DOHH2 (cell line): ENCODE measurements around the gene CXCL8.

Source experiments
- EZH2phosphoT487 ChIP-seq: fragments of 200-600 bp; sonication (generic); IDR thresholded peaks from 2 replicates; pipeline ENCODE4 v1.6.1; 2017; ENCODE audit warnings: borderline replicate concordance, mild to moderate bottlenecking, antibody characterized with exemption, low read length, moderate library complexity, mixed read lengths
- TF ChIP-seq, protein P1 (sequence below): fragments of 200-600 bp; sonication (generic); IDR thresholded peaks from one replicate; pipeline ENCODE4 v1.5.1; 2014; ENCODE audit warnings: antibody characterized with exemption, mild to moderate bottlenecking, low read depth, low read length; ENCODE audit not compliant: poor library complexity, severe bottlenecking

DNA sequence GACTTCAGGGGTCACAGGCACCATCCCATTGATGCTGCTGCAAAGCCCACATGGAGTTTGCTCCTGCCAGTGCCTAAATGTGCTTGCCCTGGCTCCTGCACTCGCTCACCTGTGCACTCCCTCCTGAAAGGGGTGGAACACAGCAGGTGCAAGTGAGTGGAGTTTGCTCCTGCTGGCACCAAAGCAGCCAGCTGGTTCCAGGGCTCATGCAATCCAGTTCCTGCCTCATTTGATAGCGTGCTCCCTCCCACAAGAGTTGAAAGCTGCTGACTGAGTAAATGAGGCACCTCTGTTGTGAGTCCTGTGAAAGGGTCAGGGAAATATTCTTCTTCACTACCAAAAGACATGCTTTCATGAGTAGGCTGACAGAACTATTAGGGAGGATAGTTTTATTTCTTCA is 30.5 kb downstream of the CXCL8 start:
- TF ChIP-seq, protein P1, sequence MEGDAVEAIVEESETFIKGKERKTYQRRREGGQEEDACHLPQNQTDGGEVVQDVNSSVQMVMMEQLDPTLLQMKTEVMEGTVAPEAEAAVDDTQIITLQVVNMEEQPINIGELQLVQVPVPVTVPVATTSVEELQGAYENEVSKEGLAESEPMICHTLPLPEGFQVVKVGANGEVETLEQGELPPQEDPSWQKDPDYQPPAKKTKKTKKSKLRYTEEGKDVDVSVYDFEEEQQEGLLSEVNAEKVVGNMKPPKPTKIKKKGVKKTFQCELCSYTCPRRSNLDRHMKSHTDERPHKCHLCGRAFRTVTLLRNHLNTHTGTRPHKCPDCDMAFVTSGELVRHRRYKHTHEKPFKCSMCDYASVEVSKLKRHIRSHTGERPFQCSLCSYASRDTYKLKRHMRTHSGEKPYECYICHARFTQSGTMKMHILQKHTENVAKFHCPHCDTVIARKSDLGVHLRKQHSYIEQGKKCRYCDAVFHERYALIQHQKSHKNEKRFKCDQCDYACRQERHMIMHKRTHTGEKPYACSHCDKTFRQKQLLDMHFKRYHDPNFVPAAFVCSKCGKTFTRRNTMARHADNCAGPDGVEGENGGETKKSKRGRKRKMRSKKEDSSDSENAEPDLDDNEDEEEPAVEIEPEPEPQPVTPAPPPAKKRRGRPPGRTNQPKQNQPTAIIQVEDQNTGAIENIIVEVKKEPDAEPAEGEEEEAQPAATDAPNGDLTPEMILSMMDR, result no peak
- no peak for TF ChIP-seq EZH2phosphoT487
